Smooth muscle cell (in vitro differentiated cells): ENCODE data around the gene UGT3A1. TPM values are rescaled to one million over a fixed set of nuclear protein-coding genes. Genes with fewer than 3 reads are reported as not detected.
"Not testable (repeated sequence)": the region's sequence is repeated elsewhere in the genome, so short reads cannot be mapped to it uniquely, and the experiment has no call there.

ENCODE experiments used
- DNase-seq: peaks from one replicate; lab custom pipeline; 2025; ENCODE audit not compliant: unreplicated experiment; lab: John Stamatoyannopoulos, UW
- H2AFZ ChIP-seq: fragments of 200-600 bp; sonication (generic); 2 replicates; pipeline ENCODE4 v1.6.0; 2016; ENCODE audit warnings: antibody characterized with exemption, low read depth, mild to moderate bottlenecking
- H3F3A ChIP-seq: fragments of 200-600 bp; sonication (generic); 2 replicates; pipeline ENCODE4 v1.6.0; 2017; ENCODE audit warnings: antibody characterized with exemption, low read depth
- H3K27ac ChIP-seq: fragments of 200-600 bp; sonication (generic); 2 replicates; pipeline ENCODE4 v1.5.1; 2016; ENCODE audit warnings: low read depth, mild to moderate bottlenecking
- H3K27me3 ChIP-seq: fragments of 200-600 bp; sonication (generic); 2 replicates; pipeline ENCODE4 v1.6.1; 2016; ENCODE audit warnings: low read depth, mild to moderate bottlenecking
- H3K36me3 ChIP-seq: fragments of 200-600 bp; sonication (generic); 2 replicates; pipeline ENCODE4 v1.5.1; 2016; ENCODE audit warnings: low read depth
- H3K4me1 ChIP-seq: fragments of 200-600 bp; sonication (generic); 2 replicates; pipeline ENCODE4 v1.5.1; 2016; ENCODE audit warnings: low read depth
- H3K4me2 ChIP-seq: fragments of 200-600 bp; sonication (generic); 2 replicates; pipeline ENCODE4 v1.6.0; 2016; ENCODE audit warnings: mild to moderate bottlenecking
- H3K4me3 ChIP-seq: fragments of 200-600 bp; sonication (generic); 2 replicates; pipeline ENCODE4 v1.5.1; 2016; ENCODE audit warnings: mild to moderate bottlenecking
- H3K79me2 ChIP-seq: fragments of 200-600 bp; sonication (generic); 2 replicates; pipeline ENCODE4 v1.6.0; 2016; ENCODE audit warnings: low read depth, mild to moderate bottlenecking
- H3K9ac ChIP-seq: fragments of 200-600 bp; sonication (generic); 2 replicates; pipeline ENCODE4 v1.6.0; 2016; ENCODE audit warnings: low read depth
- H3K9me3 ChIP-seq: fragments of 200-600 bp; sonication (generic); replicated peaks from 2 replicates; pipeline ENCODE4 v1.5.1; 2016; ENCODE audit warnings: low read depth
- H4K20me1 ChIP-seq: fragments of 200-600 bp; sonication (generic); 2 replicates; pipeline ENCODE4 v1.6.0; 2016; ENCODE audit warnings: low read depth
- CTCF ChIP-seq: fragments of 200-600 bp; sonication (generic); IDR thresholded peaks from 2 replicates; pipeline ENCODE4 v1.5.1; 2017; ENCODE audit warnings: borderline replicate concordance, mild to moderate bottlenecking, antibody characterized with exemption; ENCODE audit not compliant: insufficient read depth, poor library complexity, severe bottlenecking
- WGBS: methylation state at CpG from one replicate; pipeline ENCODE4 v1.1.7; 2016; ENCODE audit warnings: low lambda C conversion rate; 5-methylcytosine and 5-hydroxymethylcytosine counted together
- polyA plus RNA-seq: library from polyadenylated mRNA; unstranded; fragments of >200 nt; fragmentation: Nextera tagmentation; extraction: Ambion mirVana; gene quantifications from 2 replicates; pipeline ENCODE4 v1.2.1, GENCODE V29; 2016
- total RNA-seq: library from RNA; depleted of rRNA; stranded (reverse); fragments of >200 nt; gene quantifications from 2 replicates; pipeline ENCODE4 v1.2.3, GENCODE V29; 2014

UGT3A1 gene
- total and polyA plus RNA-seq, 2 experiments from 2014 or later, result not detected

- no peaks in the 10 kb centered on the region for H3F3A ChIP-seq
- no peak overlapping the region for H2AFZ ChIP-seq
- H3K4me3 ChIP-seq, result no peak overlapping the region
- no peaks in the 10 kb centered on the region for H3K79me2 ChIP-seq
- H3K4me1 ChIP-seq, result no peaks in the 10 kb centered on the region
- H3K36me3 ChIP-seq, result no peaks in the 10 kb centered on the region
- H3K9ac ChIP-seq, result no peak overlapping the region
- H3K27ac ChIP-seq, result no peak overlapping the region
- no peaks in the 10 kb centered on the region for H3K9me3 ChIP-seq
- H3K4me2 ChIP-seq, result no peak overlapping the region
- no peak for DNase-seq
- H4K20me1 ChIP-seq, result no peaks in the 10 kb centered on the region
- no peaks in the 10 kb centered on the region for H3K27me3 ChIP-seq
- TF ChIP-seq CTCF, result no peak
Measured at GRCh38 chr5:35979715-35980114, 11.5 kb downstream of the UGT3A1 start.

DNA sequence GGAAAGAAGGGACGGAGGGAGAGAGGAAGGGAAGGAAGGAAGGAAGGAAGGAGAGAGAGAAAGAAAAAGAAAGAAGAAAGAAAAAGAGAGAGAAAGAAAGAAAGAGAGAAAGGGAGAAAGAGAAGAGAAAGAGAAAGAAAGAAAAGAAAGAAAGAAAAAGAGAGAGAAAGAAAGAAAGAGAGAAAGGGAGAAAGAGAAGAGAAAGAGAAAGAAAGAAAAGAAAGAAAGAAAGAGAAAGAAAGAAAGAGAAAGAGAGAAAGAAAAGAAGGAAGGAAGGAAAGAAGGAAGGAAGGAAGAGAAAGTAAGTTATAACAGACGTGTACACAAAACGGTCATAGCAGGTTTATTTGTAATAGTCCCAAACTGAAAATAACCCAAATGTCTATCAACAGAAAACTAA, 14.3 kb downstream of the UGT3A1 start:
- H3K9me3 ChIP-seq, H3K36me3 ChIP-seq, H3K27ac ChIP-seq, H3K9ac ChIP-seq, H3K4me2 ChIP-seq, H3K4me3 ChIP-seq, H2AFZ ChIP-seq, H3K4me1 ChIP-seq, H3K27me3 ChIP-seq, DNase-seq, H3K79me2 ChIP-seq, H4K20me1 ChIP-seq, H3F3A ChIP-seq: not testable (repeated sequence)
- 64% methylated on average over 3 of the region's 3 CpGs for WGBS

GRCh38 chr5:35974570-35974969, 16.6 kb downstream of the UGT3A1 start:
- no peak for DNase-seq
- WGBS, result 83% methylated on average over 4 of the region's 4 CpGs
- H2AFZ ChIP-seq, result no peak overlapping the region
- no peak for TF ChIP-seq CTCF
- no peaks in the 10 kb centered on the region for H4K20me1 ChIP-seq
- no peak overlapping the region for H3K9ac ChIP-seq
- H3K4me1 ChIP-seq, result no peaks in the 10 kb centered on the region
- H3F3A ChIP-seq, result no peaks in the 10 kb centered on the region
- no peaks in the 10 kb centered on the region for H3K79me2 ChIP-seq
- H3K9me3 ChIP-seq, result no peaks in the 10 kb centered on the region
- H3K27ac ChIP-seq, result no peak overlapping the region
- no peak overlapping the region for H3K4me2 ChIP-seq
- H3K36me3 ChIP-seq, result no peaks in the 10 kb centered on the region
- H3K4me3 ChIP-seq, result no peak overlapping the region
- H3K27me3 ChIP-seq, result no peaks in the 10 kb centered on the region

- no peak overlapping the region for H3K4me2 ChIP-seq
- no peaks in the 10 kb centered on the region for H3K9me3 ChIP-seq
- H2AFZ ChIP-seq, result no peak overlapping the region
- H3K27me3 ChIP-seq, result no peaks in the 10 kb centered on the region
- 70% methylated on average over 5 of the region's 5 CpGs for WGBS
- H3K36me3 ChIP-seq, result no peaks in the 10 kb centered on the region
- no peaks in the 10 kb centered on the region for H3F3A ChIP-seq
- no peak overlapping the region for H3K27ac ChIP-seq
- no peak for DNase-seq
- TF ChIP-seq CTCF, result no peak
- H3K4me1 ChIP-seq, result no peaks in the 10 kb centered on the region
- H4K20me1 ChIP-seq, result no peaks in the 10 kb centered on the region
- no peak overlapping the region for H3K9ac ChIP-seq
- no peaks in the 10 kb centered on the region for H3K79me2 ChIP-seq
- no peak overlapping the region for H3K4me3 ChIP-seq
Measured at GRCh38 chr5:35971878-35972210, 19.3 kb downstream of the UGT3A1 start.
